ENCODE data around the gene RNPEP.
"Not testable (repeated sequence)": the region's sequence is repeated elsewhere in the genome, so short reads cannot be mapped to it uniquely, and the experiment has no call there.

RNPEP gene

GRCh38 chr1:202038688-202039346 is 56.4 kb downstream of the RNPEP start:
- no peak for DNase-seq

GRCh38 chr1:202045705-202046104 is 63.3 kb downstream of the RNPEP start:
- DNase-seq = no peak

GRCh38 chr1:202046227-202046626 is 63.8 kb downstream of the RNPEP start:
- DNase-seq = no peak

- DNase-seq = no peak
These were observed 64.6 kb downstream of the RNPEP start for GRCh38 chr1:202046748-202047708.

- DNase-seq = no peak
These were observed 65.5 kb downstream of the RNPEP start for GRCh38 chr1:202047977-202048376.

DNA sequence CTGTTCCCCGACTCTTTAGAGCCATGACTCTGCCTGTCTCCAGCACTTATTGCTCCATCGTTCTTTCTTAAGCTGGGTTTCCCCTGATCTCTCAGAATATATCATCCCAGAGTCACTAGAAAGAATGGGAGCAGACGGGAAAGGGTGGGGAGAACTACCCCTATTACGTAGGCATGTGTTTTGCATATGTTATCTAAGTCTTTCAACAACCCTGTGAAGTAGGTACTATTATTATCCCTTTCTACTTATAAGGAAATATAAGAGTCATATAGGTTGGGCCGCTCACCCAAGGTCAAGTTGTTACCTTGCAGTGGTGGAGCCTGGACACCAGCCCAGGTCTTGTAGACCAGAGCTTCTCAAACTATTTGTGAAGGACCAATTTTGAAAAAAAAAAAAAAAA is 66.7 kb downstream of the RNPEP start:
- DNase-seq = no peak

- DNase-seq = no peak
These were observed 71.6 kb downstream of the RNPEP start for GRCh38 chr1:202054094-202054493.

DNA sequence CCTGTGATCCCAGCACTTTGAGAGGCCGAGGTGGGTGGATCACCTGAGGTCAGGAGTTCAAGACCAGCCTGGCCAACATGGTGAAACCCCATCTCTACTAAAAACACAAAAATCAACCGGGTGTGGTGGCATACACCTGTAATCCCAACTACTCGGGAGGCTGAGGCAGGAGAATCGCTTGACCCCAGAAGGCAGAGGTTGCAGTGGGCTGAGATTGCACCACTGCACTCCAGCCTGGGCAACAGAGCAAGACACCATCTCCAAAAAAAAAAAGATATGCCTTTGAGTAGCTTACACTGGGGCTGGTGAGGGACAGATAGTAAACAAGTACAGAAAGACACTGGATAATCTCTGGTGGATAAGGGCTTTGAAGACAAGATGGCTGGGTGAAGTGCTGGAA is 72.2 kb downstream of the RNPEP start:
- DNase-seq = not testable (repeated sequence)

Data from SHP77 (cell line).